ENCODE data around the gene NMB.
"Not testable (repeated sequence)": the region's sequence is repeated elsewhere in the genome, so short reads cannot be mapped to it uniquely, and the experiment has no call there.

NMB gene

GRCh38 chr15:84658080-84658787, at the start of gene NMB:
Gene NMB (minus strand): TSS chr15:84658199. CDS start chr15:84658152, 47 bp downstream.
- DNase-seq = peak; percentile 56

DNA sequence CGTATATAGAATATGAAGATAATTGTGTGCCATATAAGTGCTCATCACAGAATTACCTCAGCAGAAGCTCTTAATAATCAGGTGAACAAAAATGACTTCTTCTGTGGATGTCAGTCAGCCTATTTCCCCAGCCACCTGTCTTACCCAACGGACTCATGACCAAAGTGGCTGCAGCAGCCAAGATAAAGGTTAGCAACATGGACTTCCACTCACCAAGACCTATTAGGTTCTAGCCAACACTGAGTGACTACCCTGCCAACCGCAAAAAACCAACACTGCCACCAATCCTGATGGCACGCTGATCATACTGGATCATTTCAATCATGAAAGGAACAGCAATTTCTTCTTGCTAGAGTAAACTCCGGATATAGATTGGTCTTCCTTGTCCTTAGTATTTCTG, 45.8 kb upstream of the NMB start:
- DNase-seq = no peak

- no peak for DNase-seq
Measured at GRCh38 chr15:84702961-84703482, 45.0 kb upstream of the NMB start.

GRCh38 chr15:84699538-84700191, 41.7 kb upstream of the NMB start:
- no peak for DNase-seq

DNA sequence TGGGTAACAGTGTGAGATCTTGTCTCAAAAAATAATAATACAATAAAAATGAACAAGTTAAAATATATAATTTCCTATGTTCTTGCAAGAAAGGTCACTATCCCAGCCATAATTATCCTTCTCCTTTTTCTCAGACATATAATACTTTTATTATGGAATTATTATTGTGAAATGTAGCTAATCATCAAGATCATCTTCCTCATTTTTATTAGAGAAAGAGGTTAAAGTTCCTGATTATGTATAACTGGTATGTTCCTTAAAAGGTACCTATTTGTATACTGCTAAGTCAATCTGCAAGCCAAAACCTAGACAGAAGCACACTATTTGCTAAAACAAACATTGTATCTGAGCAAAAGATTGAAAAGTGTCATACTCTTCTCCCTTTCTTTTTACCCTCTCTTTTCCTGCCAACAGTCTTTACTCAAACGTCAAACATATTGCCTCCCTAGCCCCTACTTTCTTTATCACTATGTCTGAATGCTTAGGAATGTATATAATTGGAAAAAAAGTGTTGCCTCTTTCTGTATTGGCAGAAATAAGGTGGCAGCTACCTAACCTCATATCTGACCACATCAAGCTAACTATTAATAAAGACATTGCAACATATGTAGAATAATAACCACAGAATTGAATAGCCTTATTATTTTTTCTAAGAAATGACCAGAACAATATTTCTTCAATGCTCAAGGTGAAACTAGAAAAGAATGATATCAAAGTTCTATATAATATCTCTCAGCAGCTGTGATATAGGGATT, 39.4 kb upstream of the NMB start:
- no peak for DNase-seq

DNA sequence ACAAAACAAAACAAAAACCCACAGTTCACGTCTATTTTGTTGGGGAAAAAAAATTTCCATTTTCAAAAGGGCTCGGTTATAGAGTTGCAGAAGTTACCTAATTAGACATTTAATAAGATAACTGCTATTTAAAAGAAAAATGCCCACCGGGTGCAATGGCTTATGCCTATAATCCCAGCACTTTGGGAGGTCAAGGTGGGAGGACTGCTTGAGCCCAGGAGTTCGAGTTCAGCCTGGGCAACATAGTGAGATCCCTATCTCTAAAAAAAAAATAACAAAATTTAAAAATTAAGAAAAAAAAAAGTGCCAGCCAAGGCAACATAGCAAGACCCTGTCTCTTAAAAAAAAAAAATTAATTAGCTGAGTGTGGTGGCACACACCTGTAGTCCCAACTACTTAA, 38.8 kb upstream of the NMB start:
- DNase-seq = no peak

GRCh38 chr15:84690342-84690741, 32.3 kb upstream of the NMB start:
- DNase-seq = no peak

DNA sequence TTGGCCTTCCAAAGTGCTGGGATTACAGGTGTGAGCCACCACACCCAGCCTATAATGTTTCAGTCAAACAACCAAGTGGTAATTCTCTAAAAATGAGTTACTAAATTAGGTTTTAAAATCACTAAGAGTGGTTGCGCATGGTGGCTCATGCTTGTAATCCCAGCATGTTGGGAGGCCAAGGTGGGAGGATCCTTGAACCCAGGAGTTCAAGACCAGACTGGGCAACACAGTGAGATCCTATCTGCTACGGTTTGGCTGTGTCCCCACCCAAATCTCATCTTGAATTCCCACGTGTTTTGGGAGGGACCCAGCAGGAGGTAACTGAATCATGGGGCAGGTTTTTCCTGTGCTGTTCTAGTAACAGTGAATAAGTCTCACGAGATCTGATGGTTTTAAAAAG, 31.9 kb upstream of the NMB start:
- DNase-seq = no peak

DNA sequence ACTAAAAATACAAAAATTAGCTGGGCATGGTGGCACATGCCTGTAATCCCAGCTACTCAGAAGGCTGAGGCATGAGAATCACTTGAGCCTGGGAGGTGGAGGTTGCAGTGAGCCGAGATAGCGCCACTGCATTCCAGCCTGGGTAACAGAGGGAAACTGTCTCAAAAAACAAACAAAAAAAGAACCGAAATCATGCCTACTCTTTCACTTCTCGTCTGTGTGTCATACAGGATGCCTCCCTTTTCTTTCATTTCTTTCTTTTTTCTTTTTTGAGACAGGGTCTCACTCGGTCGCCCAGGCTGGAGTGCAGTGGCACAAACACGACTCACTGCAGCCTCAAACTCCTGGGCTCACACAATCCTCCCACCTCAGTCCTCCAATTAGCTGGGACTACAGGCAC, 28.4 kb upstream of the NMB start:
- DNase-seq = not testable (repeated sequence)

DNA sequence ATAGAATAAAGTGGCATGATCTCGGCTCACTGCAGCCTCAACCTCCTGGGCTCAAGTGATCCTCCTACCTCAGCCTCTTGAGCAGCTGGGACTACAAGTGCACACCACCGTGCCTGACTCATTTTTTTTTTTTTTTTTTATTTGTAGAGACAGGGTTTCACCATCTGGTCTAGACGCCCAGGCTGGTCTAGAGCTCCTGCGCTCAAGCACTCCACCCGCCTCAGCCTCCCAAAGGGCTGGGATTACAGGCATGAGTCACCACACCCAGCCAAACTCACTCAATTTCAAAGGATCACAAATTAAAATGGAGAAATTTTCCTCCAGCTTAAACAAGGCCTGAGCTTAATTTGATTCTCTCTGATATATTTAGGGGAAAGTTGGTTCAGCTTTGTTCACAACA, 27.3 kb upstream of the NMB start:
- DNase-seq = peak; percentile 25

DNA sequence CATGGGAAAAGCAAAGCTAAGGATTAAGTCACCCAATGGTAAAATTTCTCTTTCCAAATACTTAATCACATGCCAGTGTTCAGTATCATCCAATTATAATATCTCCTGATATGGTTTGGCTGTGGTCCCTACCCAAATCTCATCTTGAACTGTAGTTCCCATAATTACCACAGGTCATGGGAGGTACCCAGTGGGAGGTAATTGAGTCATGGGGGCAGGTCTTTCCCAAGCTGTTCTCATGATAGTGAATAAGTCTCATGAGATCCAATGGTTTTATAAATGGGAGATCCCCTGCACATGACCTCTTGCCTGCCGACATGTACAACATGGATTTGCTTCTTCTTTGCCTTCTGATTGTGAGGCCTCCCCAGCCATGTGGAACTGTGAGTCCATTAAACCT, 26.1 kb upstream of the NMB start:
- DNase-seq = no peak

- DNase-seq = no peak
Measured at GRCh38 chr15:84681831-84682230, 23.8 kb upstream of the NMB start.

DNA sequence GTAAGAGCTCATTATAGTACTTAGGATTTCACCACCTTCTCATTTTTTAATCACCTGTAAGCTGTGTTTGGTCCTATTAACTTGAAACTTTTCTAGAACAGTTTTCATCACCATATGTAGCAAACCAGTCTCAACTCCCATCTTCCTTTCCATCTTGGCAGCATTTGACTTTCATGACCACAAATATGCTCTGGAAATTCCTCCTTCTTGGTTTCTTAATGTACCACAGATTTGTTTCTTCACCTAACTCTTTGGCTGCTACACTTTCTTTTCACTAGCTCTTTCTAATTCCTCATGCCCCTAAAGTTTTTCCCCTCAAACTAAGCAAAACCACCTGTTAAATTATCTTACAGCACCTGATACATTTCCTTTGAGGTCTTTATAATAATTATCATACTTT, 13.2 kb upstream of the NMB start:
- peak; percentile 43 for DNase-seq

DNA sequence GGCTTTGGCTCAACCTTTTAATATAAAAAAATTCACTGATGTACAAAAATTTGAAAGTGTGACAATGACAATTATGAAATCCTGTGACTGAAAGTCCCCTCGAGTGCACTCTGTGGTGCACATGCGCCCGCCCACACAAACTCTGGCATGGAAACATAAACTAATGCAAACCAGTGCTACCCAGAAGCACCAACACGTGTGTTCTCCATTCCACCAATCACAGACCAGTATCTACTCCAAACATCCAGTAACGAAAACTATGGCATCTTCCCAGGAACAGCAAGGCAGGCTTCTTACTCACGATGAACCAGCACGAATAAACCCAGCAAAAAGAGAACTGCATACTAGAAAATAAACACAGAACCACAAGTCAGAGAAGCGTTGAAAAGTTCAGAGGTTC, 11.7 kb upstream of the NMB start:
- no peak for DNase-seq

DNA sequence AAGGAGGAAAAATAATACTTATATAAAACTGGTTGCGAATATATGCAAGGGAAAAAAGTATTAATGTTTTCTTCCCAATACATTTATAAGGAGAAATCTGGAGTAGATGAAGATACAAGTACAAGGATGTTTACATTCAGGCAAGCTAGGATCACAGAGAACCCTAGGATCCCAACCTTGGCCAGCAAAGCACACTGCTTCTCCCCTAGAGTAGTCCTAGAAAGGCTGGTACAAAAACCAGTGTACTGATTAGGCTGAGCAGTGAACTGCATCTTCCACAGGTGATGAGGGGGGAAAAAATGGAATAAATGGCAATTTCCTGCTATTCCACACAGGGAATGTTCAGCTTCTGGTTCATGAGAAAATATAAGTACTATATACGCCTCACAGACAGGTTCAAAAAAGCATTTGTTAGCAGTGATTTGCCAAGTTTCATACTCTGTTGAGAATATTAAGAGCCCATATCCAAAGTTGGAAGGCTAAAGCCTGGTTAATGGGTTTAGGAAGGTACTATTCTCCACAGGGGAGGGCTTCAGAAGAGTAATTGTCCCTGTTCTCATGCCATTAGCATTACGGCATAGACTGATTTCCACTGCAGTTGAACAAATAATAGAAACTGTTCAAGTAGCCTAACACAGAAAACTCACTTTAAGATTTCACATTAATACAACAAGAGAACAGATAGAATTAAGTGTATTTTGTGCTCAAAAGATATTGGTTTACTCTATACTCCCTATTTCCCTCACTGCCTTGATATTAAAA, 10.4 kb upstream of the NMB start:
- no peak for DNase-seq

DNA sequence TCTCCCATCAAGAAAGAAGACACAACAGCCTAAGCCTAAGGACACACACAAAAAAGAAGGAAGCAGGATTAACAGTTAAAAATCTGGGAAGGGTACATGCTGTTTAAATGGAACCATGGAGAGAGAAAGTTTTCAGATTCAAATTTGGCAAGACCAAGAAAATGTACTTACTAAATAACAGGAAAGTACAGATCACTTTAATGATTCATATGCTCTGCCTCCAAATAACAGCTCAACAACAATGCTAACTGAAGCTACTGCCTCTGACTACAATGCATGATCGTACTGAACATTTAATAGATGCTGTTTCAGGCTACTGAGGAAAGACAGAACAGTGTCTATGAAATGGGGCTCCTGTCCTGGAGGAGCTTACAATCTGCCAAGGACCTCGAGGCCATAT, 8.4 kb upstream of the NMB start:
- no peak for DNase-seq

DNA sequence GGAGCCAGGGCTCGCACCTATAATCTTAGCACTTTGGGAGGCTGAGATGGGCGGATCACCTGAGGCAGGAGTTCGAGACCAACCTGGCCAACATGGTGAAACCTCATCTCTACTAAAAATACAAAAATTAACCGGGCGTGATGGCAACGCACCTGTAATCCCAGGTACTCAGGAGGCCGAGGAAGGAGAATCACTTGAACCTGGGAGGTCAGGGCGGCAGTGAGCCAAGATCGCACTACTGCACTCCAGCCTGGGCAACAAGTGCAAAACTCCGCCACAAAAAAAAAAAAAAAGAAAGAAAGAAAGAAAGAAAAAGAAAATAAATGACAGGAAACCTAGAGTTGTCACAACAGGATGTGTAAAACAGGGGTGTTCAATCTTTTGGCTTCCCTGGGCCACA, 3.0 kb upstream of the NMB start:
- no peak for DNase-seq

DNA sequence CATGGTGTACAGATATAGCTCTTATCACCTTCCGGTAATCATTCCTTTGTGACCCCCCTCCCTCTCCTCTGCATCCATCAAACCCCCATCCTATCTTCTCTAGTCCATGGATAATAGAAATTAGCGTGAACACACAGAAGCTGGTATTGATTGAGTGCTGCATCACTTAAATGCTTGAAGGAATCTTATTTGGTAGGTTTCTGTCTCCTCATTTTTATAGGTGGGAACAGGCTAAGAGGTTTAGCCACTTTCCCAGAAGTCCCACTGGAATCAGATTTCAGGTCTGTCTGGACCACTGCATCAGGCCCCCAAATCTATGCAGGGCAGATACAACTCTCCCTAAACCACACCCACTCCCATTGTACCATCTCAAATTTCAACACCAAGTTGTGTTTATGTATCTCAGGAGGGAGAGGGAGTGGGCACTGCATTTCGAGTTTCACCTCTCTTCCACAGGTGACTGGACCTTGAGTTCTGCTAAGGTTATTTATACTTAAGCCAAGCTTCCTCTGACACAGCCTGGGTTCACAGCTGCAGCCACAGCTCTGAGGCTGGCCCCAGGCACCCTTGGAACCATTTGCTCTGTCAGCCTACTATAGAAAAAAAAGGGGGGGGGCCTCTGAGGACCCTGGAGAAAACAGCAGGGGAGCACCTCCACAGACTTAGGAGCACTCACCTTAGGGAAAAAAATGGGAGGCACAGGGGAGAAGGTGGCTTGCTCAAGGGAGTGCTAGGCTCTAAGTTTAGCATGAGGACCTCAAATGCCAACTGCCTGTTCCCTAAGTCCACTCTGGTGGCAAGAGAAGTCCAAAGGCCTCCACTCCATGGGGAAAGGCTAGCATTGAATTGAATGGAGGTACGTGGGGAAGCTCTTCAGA, 2.1 kb upstream of the NMB start:
- no peak for DNase-seq

GRCh38 chr15:84658788-84659411, 901 bp upstream of the NMB start:
- DNase-seq = no peak

DNA sequence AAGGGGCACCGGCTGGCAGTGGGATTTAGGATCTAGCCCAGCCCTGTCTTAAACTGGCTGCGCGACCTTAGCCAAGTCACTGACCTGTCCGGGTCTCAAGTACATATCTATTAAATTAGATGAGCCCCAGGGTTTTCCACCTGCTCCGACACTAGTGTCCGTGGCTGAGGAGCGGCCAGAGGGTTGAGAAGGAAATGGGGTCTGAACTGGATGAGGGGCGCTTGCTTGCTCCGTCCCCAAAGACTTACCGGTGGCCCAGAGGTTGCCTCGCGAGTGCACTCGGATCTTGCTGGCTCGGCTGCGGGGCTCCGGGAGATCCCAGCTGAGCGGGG, 285 bp downstream of the NMB start:
- DNase-seq = no peak

- no peak for DNase-seq
Measured at GRCh38 chr15:84656972-84657371, 1.0 kb downstream of the NMB start.
